Adrenal gland (tissue), 12 donors: Measurements from ENCODE around the gene WFDC13. TPM values are rescaled to one million over a fixed set of nuclear protein-coding genes. Genes with fewer than 3 reads are reported as not detected.

ENCODE experiments used
- DNase-seq, 7 donors: peaks; one replicate each; pipeline ENCODE4 v3.0.0-alpha.2; 2019 to 2020
- H3K27ac ChIP-seq, 5 donors: fragments of 200-600 bp; sonication (generic) in 4 of 5; 1 replicate in 3 of 5; 2 replicates in 2 of 5; pipeline versions ENCODE4 v1.5.1 to v1.8.0; 2016 to 2020; ENCODE audit warnings: mild to moderate bottlenecking in 1 of 5
- H3K27me3 ChIP-seq: fragments of 200-600 bp; 2 replicates; pipeline ENCODE4 v1.8.0; 2021
- H3K36me3 ChIP-seq, 2 donors: fragments of 200-600 bp; replicated peaks in 1 of 2; 1 replicate in 1 of 2; 2 replicates in 1 of 2; pipeline versions ENCODE4 v1.5.1 to v1.8.0; 2018 to 2022
- H3K4me1 ChIP-seq, 2 donors: fragments of 200-600 bp; replicated peaks in 1 of 2; 1 replicate in 1 of 2; 2 replicates in 1 of 2; pipeline versions ENCODE4 v1.5.1 to v1.8.0; 2018 to 2021
- H3K4me3 ChIP-seq, 4 donors: fragments of 200-600 bp; sonication (generic) in 3 of 4; one replicate each; pipeline ENCODE4 v1.5.1; 2016 to 2018
- H3K9me3 ChIP-seq, 3 donors: fragments of 200-600 bp; sonication (generic) in 1 of 3; replicated peaks in 1 of 3; 1 replicate in 2 of 3; 2 replicates in 1 of 3; pipeline versions ENCODE4 v1.5.1 to v1.8.0; 2016 to 2021
- CTCF ChIP-seq, 6 experiments: fragments of 450-650 bp in 4 of 6; fragments of 200-600 bp in 2 of 6; sonication (generic) in 1 of 6; IDR thresholded peaks; 1 replicate in 5 of 6; 2 replicates in 1 of 6; pipeline versions ENCODE4 v1.5.1 to v1.8.0; 2016 to 2021; ENCODE audit warnings: antibody characterized with exemption in 6 of 6, mild to moderate bottlenecking in 2 of 6, moderate library complexity in 1 of 6
- POLR2A ChIP-seq, 2 donors: fragments of 450-650 bp; IDR thresholded peaks; one replicate each; pipeline ENCODE4 v1.6.1; 2017; ENCODE audit warnings: antibody characterized with exemption in 2 of 2, mild to moderate bottlenecking in 2 of 2, moderate library complexity in 1 of 2
- WGBS, 4 donors: extraction: QIAGEN DNeasy Blood & Tissue Kit in 2 of 4; methylation state at CpG; one replicate each; pipeline versions ENCODE4 v1.1.5 to v1.1.7; 2013 to 2017; 5-methylcytosine and 5-hydroxymethylcytosine counted together
- intact Hi-C, 2 donors: fragments of 100-400 bp; cut with DNase I; formaldehyde crosslinking; loops; one replicate each; pipeline versions ENCODE4 v1.14.1 to v1.15.0; 2022 to 2023
- polyA plus RNA-seq, 3 donors: library from polyadenylated mRNA; stranded (reverse); fragments of 200-250 nt in 2 of 3; fragments of 350-450 nt in 1 of 3; fragmentation: Illumina TruSeq in 1 of 3; extraction: RNeasy Lipid Tissue Mini Kit (QIAGEN cat#74804) in 1 of 3; gene quantifications; one replicate each; pipeline ENCODE4 v1.2.3, GENCODE V29; 2013 to 2014
- total RNA-seq, 9 donors: library from RNA; depleted of rRNA in 4 of 9; stranded (reverse); fragments of >200 nt in 4 of 9; fragments of 120-200 nt in 1 of 9; fragmentation: NEBNext Ultra II Directional in 1 of 9; extraction: Animal tissue kit (Norgen Biotek cat#: 25700) in 1 of 9; gene quantifications; one replicate each; pipeline versions ENCODE4 v1.1.0 to v1.2.4, GENCODE V29; 2013 to 2023
- donor health status: healthy with polysubstance abuse.
- donor health status: Bipolar disorder and iron deficiency.
- donor health status: DM: yes; HTN: yes; CAD: no.
- donor health status: DM: no; HTN: no; CAD: no.
- donor health status: DM: no; HTN: no; CAD: no.
- donor health status: DM: yes; HTN: yes; CAD: no.

WFDC13 gene
- total and polyA plus RNA-seq, 12 donors = not detected

- TF ChIP-seq CTCF (IDR thresholded peaks at IDR 0.05) (no peak), POLR2A (IDR thresholded peaks at IDR 0.05) (no peak)
- Histone ChIP-seq H3K9me3 (no peaks in the 10 kb centered on the region), H3K4me1 (no peaks in the 10 kb centered on the region), H3K27me3 (no peaks in the 10 kb centered on the region), H3K27ac (no peak within 1 kb of the TSS), H3K4me3 (no peak within 1 kb of the TSS), H3K36me3 (no peaks in the 10 kb centered on the region)
- intact Hi-C loops = no loop called here
- DNase-seq = no peak
- WGBS, 4 donors = 70 to 80% (median 76%) methylated on average over 1 of the region's 1 CpG
Measured at GRCh38 chr20:45722047-45722446, 20.2 kb downstream of the WFDC13 start, which contains the start of gene SPINT4. TSS of gene SPINT4 (plus strand) at chr20:45722347. CDS start at chr20:45722368, 21 bp downstream.

- no peaks in the 10 kb centered on the region for H3K36me3 ChIP-seq
- H3K27ac ChIP-seq = no peak overlapping the region
- no peak for TF ChIP-seq POLR2A (IDR thresholded peaks at IDR 0.05)
- TF ChIP-seq CTCF (IDR thresholded peaks at IDR 0.05) = no peak
- H3K9me3 ChIP-seq = no peaks in the 10 kb centered on the region
- no peaks in the 10 kb centered on the region for H3K27me3 ChIP-seq
- peak in 6 of 7 donors; percentile 45 to 71 (median 60) for DNase-seq
- H3K4me3 ChIP-seq = no peak overlapping the region
- H3K4me1 ChIP-seq = no peaks in the 10 kb centered on the region
- intact Hi-C loops = no loop called here
Measured at GRCh38 chr20:45725134-45725533, 23.3 kb downstream of the WFDC13 start.

- 33 to 48% (median 39%) methylated on average over 2 of the region's 2 CpGs for WGBS, 4 donors
- TF ChIP-seq POLR2A (IDR thresholded peaks at IDR 0.05) (no peak), CTCF (IDR thresholded peaks at IDR 0.05) (no peak)
- no peak for DNase-seq
- H3K9me3 ChIP-seq = peaks cover 0 to under 1% (median 0%) of the 10 kb centered on the region in 3 donors
- intact Hi-C loops = no loop called here
- no peaks in the 10 kb centered on the region for H3K36me3 ChIP-seq
- H3K27ac ChIP-seq = no peak overlapping the region
- H3K4me1 ChIP-seq = no peaks in the 10 kb centered on the region
- H3K4me3 ChIP-seq = no peak overlapping the region
- H3K27me3 ChIP-seq = no peaks in the 10 kb centered on the region
Measured at GRCh38 chr20:45727044-45727443, 25.2 kb downstream of the WFDC13 start.

GRCh38 chr20:45732199-45732598 is 30.4 kb downstream of the WFDC13 start:
- H3K36me3 ChIP-seq = no peaks in the 10 kb centered on the region
- H3K9me3 ChIP-seq = peaks cover 0 to 6% (median 0%) of the 10 kb centered on the region in 3 donors
- TF ChIP-seq CTCF (IDR thresholded peaks at IDR 0.05) (no peak), POLR2A (IDR thresholded peaks at IDR 0.05) (no peak)
- no peak overlapping the region for H3K4me3 ChIP-seq
- intact Hi-C loops = no loop called here
- DNase-seq = no peak
- H3K4me1 ChIP-seq = no peaks in the 10 kb centered on the region
- H3K27ac ChIP-seq = no peak overlapping the region
- no peaks in the 10 kb centered on the region for H3K27me3 ChIP-seq
